LNCAP (cell line): ENCODE data around the gene ADCK1.

Source experiments
- CTCF ChIP-seq: fragments of 450-650 bp; IDR thresholded peaks from 2 replicates; pipeline ENCODE4 v1.5.1; 2017; ENCODE audit warnings: mild to moderate bottlenecking

The ADCK1 gene

GRCh38 chr14:77886010-77886409 lies 86.1 kb downstream of the ADCK1 start:
- no peak for TF ChIP-seq CTCF

- no peak for TF ChIP-seq CTCF
These were observed 90.1 kb downstream of the ADCK1 start for GRCh38 chr14:77889971-77890442.

- TF ChIP-seq CTCF: no peak
These were observed 91.0 kb downstream of the ADCK1 start for GRCh38 chr14:77890873-77891272.

- TF ChIP-seq CTCF: no peak
These were observed 92.5 kb downstream of the ADCK1 start for GRCh38 chr14:77892381-77892871.

- no peak for TF ChIP-seq CTCF
These were observed 93.1 kb downstream of the ADCK1 start for GRCh38 chr14:77892890-77893484.

GRCh38 chr14:77897374-77897773 lies 97.5 kb downstream of the ADCK1 start:
- TF ChIP-seq CTCF: no peak

- TF ChIP-seq CTCF: no peak
These were observed 102.9 kb downstream of the ADCK1 start for GRCh38 chr14:77902811-77903210.

- TF ChIP-seq CTCF: no peak
These were observed 103.3 kb downstream of the ADCK1 start for GRCh38 chr14:77903221-77903620.
